ENCODE results near the gene SLC9A9. TPM values are rescaled to one million over a fixed set of nuclear protein-coding genes. Genes with fewer than 3 reads are reported as not detected.
"Not testable (repeated sequence)": the region's sequence is repeated elsewhere in the genome, so short reads cannot be mapped to it uniquely, and the experiment has no call there.

Gene SLC9A9
- polyA plus RNA-seq, 1 donor (not counting 4 experiments of a cell fraction or from before 2014, with no cell fraction given), result 5.2 TPM

- Histone ChIP-seq H3K9me3 (ENCODE audit: control insufficient read depth, low read depth, low read length) (no peaks in the 10 kb centered on the region), H3K27me3 (ENCODE audit: control insufficient read depth, extremely low read depth, insufficient read depth, low read length) (peaks cover 5% of the 10 kb centered on the region), H3K9me1 (ENCODE audit: control insufficient read depth, extremely low read depth, insufficient read depth, low read length) (no peaks in the 10 kb centered on the region), H3K4me3 (ENCODE audit: control insufficient read depth in 2 of 3, extremely low read depth in 1 of 3, insufficient read depth in 2 of 3, low read depth in 1 of 3, low read length in 3 of 3) (no peak overlapping the region), H3K4me1 (ENCODE audit: control insufficient read depth, extremely low read depth, insufficient read depth, low read length) (no peaks in the 10 kb centered on the region), H3K9ac (ENCODE audit: control insufficient read depth, extremely low read depth, insufficient read depth, low read length) (no peak overlapping the region), H3K79me2 (ENCODE audit: control insufficient read depth, insufficient read depth, low read length) (no peaks in the 10 kb centered on the region), H2AFZ (ENCODE audit: control insufficient read depth, low read length) (no peak overlapping the region), H3K27ac (ENCODE audit: control insufficient read depth, insufficient read depth, low read length) (no peak overlapping the region), H3K4me2 (ENCODE audit: control insufficient read depth, extremely low read depth, insufficient read depth, low read depth, low read length) (no peak overlapping the region), H3K36me3 (ENCODE audit: control insufficient read depth in 2 of 2, extremely low read depth in 1 of 2, insufficient read depth in 2 of 2, low read length in 2 of 2) (no peaks in the 10 kb centered on the region), H4K20me1 (ENCODE audit: control insufficient read depth, extremely low read depth, insufficient read depth, low read length) (no peaks in the 10 kb centered on the region)
- TF ChIP-seq EZH2 (IDR thresholded peaks at IDR 0.05; ENCODE audit: low read length) (no peak), CTCF (optimal IDR thresholded peaks at IDR 0.05 in 1 of 3, IDR thresholded peaks at IDR 0.05 in 1 of 3, conservative IDR thresholded peaks at IDR 0.05 in 1 of 3; ENCODE audit: extremely low read depth in 1 of 3, insufficient read depth in 2 of 3, low read length in 3 of 3) (no peak)
- FAIRE-seq (no peak), DNase-seq (ENCODE audit: low read depth, low spot score) (no peak)
- dilution Hi-C loops (cut with MboI; ENCODE audit: extremely low pct_ligation_motif_present, low sequenced_read_pairs), result no loop called here
These were observed 564.7 kb downstream of the SLC9A9 start for GRCh38 chr3:143283432-143284128.

GRCh38 chr3:143280984-143281383 is 567.3 kb downstream of the SLC9A9 start:
- H3K9me3 ChIP-seq (ENCODE audit: control insufficient read depth, low read depth, low read length), result no peaks in the 10 kb centered on the region
- no peak overlapping the region for H3K4me3 ChIP-seq (ENCODE audit: control insufficient read depth in 2 of 3, extremely low read depth in 1 of 3, insufficient read depth in 2 of 3, low read depth in 1 of 3, low read length in 3 of 3)
- no peak for FAIRE-seq
- no peak overlapping the region for H3K9ac ChIP-seq (ENCODE audit: control insufficient read depth, extremely low read depth, insufficient read depth, low read length)
- dilution Hi-C loops (cut with MboI; ENCODE audit: extremely low pct_ligation_motif_present, low sequenced_read_pairs), result no loop called here
- H3K27me3 ChIP-seq (ENCODE audit: control insufficient read depth, extremely low read depth, insufficient read depth, low read length), result peaks cover 2% of the 10 kb centered on the region
- no peak overlapping the region for H3K4me2 ChIP-seq (ENCODE audit: control insufficient read depth, extremely low read depth, insufficient read depth, low read depth, low read length)
- no peak overlapping the region for H2AFZ ChIP-seq (ENCODE audit: control insufficient read depth, low read length)
- no peak for TF ChIP-seq CTCF (optimal IDR thresholded peaks at IDR 0.05 in 1 of 3, IDR thresholded peaks at IDR 0.05 in 1 of 3, conservative IDR thresholded peaks at IDR 0.05 in 1 of 3; ENCODE audit: extremely low read depth in 1 of 3, insufficient read depth in 2 of 3, low read length in 3 of 3)
- TF ChIP-seq EZH2 (IDR thresholded peaks at IDR 0.05; ENCODE audit: low read length), result no peak
- H3K36me3 ChIP-seq (ENCODE audit: control insufficient read depth in 2 of 2, extremely low read depth in 1 of 2, insufficient read depth in 2 of 2, low read length in 2 of 2), result no peaks in the 10 kb centered on the region
- no peaks in the 10 kb centered on the region for H3K79me2 ChIP-seq (ENCODE audit: control insufficient read depth, insufficient read depth, low read length)
- peaks cover 3% of the 10 kb centered on the region for H3K4me1 ChIP-seq (ENCODE audit: control insufficient read depth, extremely low read depth, insufficient read depth, low read length)
- H3K9me1 ChIP-seq (ENCODE audit: control insufficient read depth, extremely low read depth, insufficient read depth, low read length), result no peaks in the 10 kb centered on the region
- no peak for DNase-seq (ENCODE audit: low read depth, low spot score)
- no peak overlapping the region for H3K27ac ChIP-seq (ENCODE audit: control insufficient read depth, insufficient read depth, low read length)
- H4K20me1 ChIP-seq (ENCODE audit: control insufficient read depth, extremely low read depth, insufficient read depth, low read length), result no peaks in the 10 kb centered on the region

- FAIRE-seq; DNase-seq (ENCODE audit: low read depth, low spot score); H3K9me1 ChIP-seq (ENCODE audit: control insufficient read depth, extremely low read depth, insufficient read depth, low read length); H3K9me3 ChIP-seq (ENCODE audit: control insufficient read depth, low read depth, low read length); H4K20me1 ChIP-seq (ENCODE audit: control insufficient read depth, extremely low read depth, insufficient read depth, low read length); H3K79me2 ChIP-seq (ENCODE audit: control insufficient read depth, insufficient read depth, low read length); H2AFZ ChIP-seq (ENCODE audit: control insufficient read depth, low read length); dilution Hi-C loops (cut with MboI; ENCODE audit: extremely low pct_ligation_motif_present, low sequenced_read_pairs); H3K4me1 ChIP-seq (ENCODE audit: control insufficient read depth, extremely low read depth, insufficient read depth, low read length); H3K4me2 ChIP-seq (ENCODE audit: control insufficient read depth, extremely low read depth, insufficient read depth, low read depth, low read length); H3K4me3 ChIP-seq (ENCODE audit: control insufficient read depth in 2 of 3, extremely low read depth in 1 of 3, insufficient read depth in 2 of 3, low read depth in 1 of 3, low read length in 3 of 3); H3K27ac ChIP-seq (ENCODE audit: control insufficient read depth, insufficient read depth, low read length); H3K9ac ChIP-seq (ENCODE audit: control insufficient read depth, extremely low read depth, insufficient read depth, low read length); H3K36me3 ChIP-seq (ENCODE audit: control insufficient read depth in 2 of 2, extremely low read depth in 1 of 2, insufficient read depth in 2 of 2, low read length in 2 of 2); H3K27me3 ChIP-seq (ENCODE audit: control insufficient read depth, extremely low read depth, insufficient read depth, low read length): not testable (repeated sequence)
These were observed 568.7 kb downstream of the SLC9A9 start for GRCh38 chr3:143279567-143279966.

Measured in keratinocyte (primary cell).